Measurements from ENCODE around the gene TRAPPC4. TPM values are rescaled to one million over a fixed set of nuclear protein-coding genes. Genes with fewer than 3 reads are reported as not detected.
"Not testable (repeated sequence)": the region's sequence is repeated elsewhere in the genome, so short reads cannot be mapped to it uniquely, and the experiment has no call there.

Gene TRAPPC4
- total RNA-seq = 82.9 TPM
- polyA plus RNA-seq = 100 to 1,000 TPM; 135 to 179 (median 151) TPM

GRCh38 chr11:119018074-119018938 lies at the start of gene TRAPPC4, which contains the start of gene RPS25:
Gene TRAPPC4 (plus strand): TSS chr11:119018766. CDS start chr11:119018796, 30 bp downstream.
Gene RPS25 (minus strand): TSS chr11:119018343. CDS start chr11:119018284, 59 bp downstream.
- ATAC-seq (ENCODE audit: low read depth in 2 of 2) (peak; percentile 88 to 91), DNase-seq (peak; percentile 94 to 98 (median 97))
- Histone ChIP-seq H3K4me1 (ENCODE audit: control insufficient read depth, insufficient read depth, low read length, poor library complexity, severe bottlenecking) (peaks cover 48% of the 10 kb centered on the region), H3K9me3 (ENCODE audit: control insufficient read depth in 2 of 2, low read length in 2 of 2) (no peaks in the 10 kb centered on the region), H3K27me3 (ENCODE audit: control insufficient read depth, insufficient read depth, low read length) (no peaks in the 10 kb centered on the region), H3K4me3 (ENCODE audit: low read depth, low read length) (peak within 1 kb of the TSS; percentile 97), H3K27ac (ENCODE audit: insufficient read depth, low read length, poor library complexity, severe bottlenecking) (peak within 1 kb of the TSS; percentile 94), H3K36me3 (ENCODE audit: control insufficient read depth, insufficient read depth, low read length) (peaks cover 57% of the 10 kb centered on the region)
- Mint-ChIP-seq H3K4me1 (peaks cover 12 to 74% (median 39%) of the 10 kb centered on the region in 4 donors), H3K36me3 (peaks cover 37% of the 10 kb centered on the region), H3K9me3 (peaks cover 0 to 1% (median 0%) of the 10 kb centered on the region in 7 donors), H3K4me3 (peak within 1 kb of the TSS; percentile 98 to 100 (median 100)), H3K27ac (peak within 1 kb of the TSS; percentile 99 to 100 (median 100)), H3K27me3 (peaks cover 4% of the 10 kb centered on the region)

- not testable (repeated sequence) for H3K27ac Mint-ChIP-seq; H3K27me3 ChIP-seq (ENCODE audit: control insufficient read depth, insufficient read depth, low read length); H3K27ac ChIP-seq (ENCODE audit: insufficient read depth, low read length, poor library complexity, severe bottlenecking); H3K9me3 Mint-ChIP-seq; H3K36me3 ChIP-seq (ENCODE audit: control insufficient read depth, insufficient read depth, low read length); H3K36me3 Mint-ChIP-seq; H3K4me1 Mint-ChIP-seq; H3K4me3 ChIP-seq (ENCODE audit: low read depth, low read length); DNase-seq; H3K4me1 ChIP-seq (ENCODE audit: control insufficient read depth, insufficient read depth, low read length, poor library complexity, severe bottlenecking); ATAC-seq (ENCODE audit: low read depth in 2 of 2); H3K4me3 Mint-ChIP-seq; H3K9me3 ChIP-seq (ENCODE audit: control insufficient read depth in 2 of 2, low read length in 2 of 2)
- peaks cover 21% of the 10 kb centered on the region for H3K27me3 Mint-ChIP-seq
Observed at GRCh38 chr11:118969508-118969907, 49.1 kb upstream of the TRAPPC4 start.

GRCh38 chr11:118971646-118972045 lies 46.9 kb upstream of the TRAPPC4 start, which contains the start of gene FOXR1:
Gene FOXR1 (plus strand): TSS chr11:118971761. CDS start chr11:118971932, 171 bp downstream.
- Mint-ChIP-seq H3K4me3 (no peak within 1 kb of the TSS), H3K4me1 (no peaks in the 10 kb centered on the region), H3K27me3 (peaks cover 18% of the 10 kb centered on the region), H3K36me3 (no peaks in the 10 kb centered on the region), H3K9me3 (peaks cover 0 to 4% (median 0%) of the 10 kb centered on the region in 7 donors), H3K27ac (no peak within 1 kb of the TSS)
- Histone ChIP-seq H3K4me1 (ENCODE audit: control insufficient read depth, insufficient read depth, low read length, poor library complexity, severe bottlenecking) (no peaks in the 10 kb centered on the region), H3K36me3 (ENCODE audit: control insufficient read depth, insufficient read depth, low read length) (no peaks in the 10 kb centered on the region), H3K9me3 (ENCODE audit: control insufficient read depth in 2 of 2, low read length in 2 of 2) (no peaks in the 10 kb centered on the region), H3K27ac (ENCODE audit: insufficient read depth, low read length, poor library complexity, severe bottlenecking) (no peak within 1 kb of the TSS), H3K27me3 (ENCODE audit: control insufficient read depth, insufficient read depth, low read length) (peaks cover 3% of the 10 kb centered on the region), H3K4me3 (ENCODE audit: low read depth, low read length) (no peak within 1 kb of the TSS)
- no peak for DNase-seq
- no peak for ATAC-seq (ENCODE audit: low read depth in 2 of 2)

- Mint-ChIP-seq H3K9me3 (peaks cover 0 to 4% (median 0%) of the 10 kb centered on the region in 7 donors), H3K4me3 (no peak overlapping the region), H3K27ac (no peak overlapping the region), H3K27me3 (peaks cover 23% of the 10 kb centered on the region), H3K4me1 (peaks cover 0 to 2% (median 0%) of the 10 kb centered on the region in 4 donors), H3K36me3 (no peaks in the 10 kb centered on the region)
- H3K27ac ChIP-seq (ENCODE audit: insufficient read depth, low read length, poor library complexity, severe bottlenecking) = no peak overlapping the region
- H3K36me3 ChIP-seq (ENCODE audit: control insufficient read depth, insufficient read depth, low read length) = no peaks in the 10 kb centered on the region
- DNase-seq = no peak
- peaks cover 5% of the 10 kb centered on the region for H3K27me3 ChIP-seq (ENCODE audit: control insufficient read depth, insufficient read depth, low read length)
- no peaks in the 10 kb centered on the region for H3K4me1 ChIP-seq (ENCODE audit: control insufficient read depth, insufficient read depth, low read length, poor library complexity, severe bottlenecking)
- no peak for ATAC-seq (ENCODE audit: low read depth in 2 of 2)
- H3K9me3 ChIP-seq (ENCODE audit: control insufficient read depth in 2 of 2, low read length in 2 of 2) = no peaks in the 10 kb centered on the region
- no peak overlapping the region for H3K4me3 ChIP-seq (ENCODE audit: low read depth, low read length)
Observed at GRCh38 chr11:118973985-118974384, 44.6 kb upstream of the TRAPPC4 start.

- H3K27ac Mint-ChIP-seq = peak overlapping the region in 1 of 3 donors; percentile 27
- peaks cover 5% of the 10 kb centered on the region for H3K27me3 ChIP-seq (ENCODE audit: control insufficient read depth, insufficient read depth, low read length)
- H3K4me1 ChIP-seq (ENCODE audit: control insufficient read depth, insufficient read depth, low read length, poor library complexity, severe bottlenecking) = no peaks in the 10 kb centered on the region
- H3K27ac ChIP-seq (ENCODE audit: insufficient read depth, low read length, poor library complexity, severe bottlenecking) = no peak overlapping the region
- ATAC-seq (ENCODE audit: low read depth in 2 of 2) = no peak
- H3K36me3 ChIP-seq (ENCODE audit: control insufficient read depth, insufficient read depth, low read length) = no peaks in the 10 kb centered on the region
- peaks cover 0 to 2% (median 0%) of the 10 kb centered on the region in 4 donors for H3K4me1 Mint-ChIP-seq
- H3K4me3 Mint-ChIP-seq = no peak overlapping the region
- H3K9me3 ChIP-seq (ENCODE audit: control insufficient read depth in 2 of 2, low read length in 2 of 2) = no peaks in the 10 kb centered on the region
- H3K4me3 ChIP-seq (ENCODE audit: low read depth, low read length) = no peak overlapping the region
- DNase-seq = no peak
- peaks cover 10% of the 10 kb centered on the region for H3K27me3 Mint-ChIP-seq
- H3K9me3 Mint-ChIP-seq = peaks cover 0 to 3% (median 0%) of the 10 kb centered on the region in 7 donors
- no peaks in the 10 kb centered on the region for H3K36me3 Mint-ChIP-seq
Observed at GRCh38 chr11:118975771-118976709, 42.5 kb upstream of the TRAPPC4 start.

GRCh38 chr11:118979434-118979833 lies 39.1 kb upstream of the TRAPPC4 start:
- H3K4me1 ChIP-seq (ENCODE audit: control insufficient read depth, insufficient read depth, low read length, poor library complexity, severe bottlenecking) = no peaks in the 10 kb centered on the region
- no peaks in the 10 kb centered on the region for H3K9me3 Mint-ChIP-seq
- H3K27ac Mint-ChIP-seq = no peak overlapping the region
- no peaks in the 10 kb centered on the region for H3K9me3 ChIP-seq (ENCODE audit: control insufficient read depth in 2 of 2, low read length in 2 of 2)
- peaks cover 0 to 2% (median 0%) of the 10 kb centered on the region in 4 donors for H3K4me1 Mint-ChIP-seq
- H3K4me3 ChIP-seq (ENCODE audit: low read depth, low read length) = no peak overlapping the region
- no peak overlapping the region for H3K4me3 Mint-ChIP-seq
- peaks cover 5% of the 10 kb centered on the region for H3K27me3 ChIP-seq (ENCODE audit: control insufficient read depth, insufficient read depth, low read length)
- DNase-seq (no peak), ATAC-seq (ENCODE audit: low read depth in 2 of 2) (no peak)
- no peak overlapping the region for H3K27ac ChIP-seq (ENCODE audit: insufficient read depth, low read length, poor library complexity, severe bottlenecking)
- no peaks in the 10 kb centered on the region for H3K36me3 Mint-ChIP-seq
- peaks cover 10% of the 10 kb centered on the region for H3K27me3 Mint-ChIP-seq
- no peaks in the 10 kb centered on the region for H3K36me3 ChIP-seq (ENCODE audit: control insufficient read depth, insufficient read depth, low read length)

- Mint-ChIP-seq H3K36me3 (no peaks in the 10 kb centered on the region), H3K27me3 (peaks cover 10% of the 10 kb centered on the region), H3K4me1 (peaks cover 0 to 2% (median 0%) of the 10 kb centered on the region in 4 donors), H3K27ac (no peak overlapping the region), H3K4me3 (no peak overlapping the region), H3K9me3 (no peaks in the 10 kb centered on the region)
- no peak overlapping the region for H3K4me3 ChIP-seq (ENCODE audit: low read depth, low read length)
- H3K9me3 ChIP-seq (ENCODE audit: control insufficient read depth in 2 of 2, low read length in 2 of 2) = no peaks in the 10 kb centered on the region
- no peak for DNase-seq
- ATAC-seq (ENCODE audit: low read depth in 2 of 2) = no peak
- no peaks in the 10 kb centered on the region for H3K4me1 ChIP-seq (ENCODE audit: control insufficient read depth, insufficient read depth, low read length, poor library complexity, severe bottlenecking)
- H3K36me3 ChIP-seq (ENCODE audit: control insufficient read depth, insufficient read depth, low read length) = no peaks in the 10 kb centered on the region
- H3K27me3 ChIP-seq (ENCODE audit: control insufficient read depth, insufficient read depth, low read length) = peaks cover 2% of the 10 kb centered on the region
- H3K27ac ChIP-seq (ENCODE audit: insufficient read depth, low read length, poor library complexity, severe bottlenecking) = no peak overlapping the region
Observed at GRCh38 chr11:118980191-118980881, 38.2 kb upstream of the TRAPPC4 start.

Data from CD4-positive, CD25-positive, alpha-beta regulatory T cell (primary cell).